Measurements from ENCODE around the gene MILR1.

- TF ChIP-seq, protein P1, sequence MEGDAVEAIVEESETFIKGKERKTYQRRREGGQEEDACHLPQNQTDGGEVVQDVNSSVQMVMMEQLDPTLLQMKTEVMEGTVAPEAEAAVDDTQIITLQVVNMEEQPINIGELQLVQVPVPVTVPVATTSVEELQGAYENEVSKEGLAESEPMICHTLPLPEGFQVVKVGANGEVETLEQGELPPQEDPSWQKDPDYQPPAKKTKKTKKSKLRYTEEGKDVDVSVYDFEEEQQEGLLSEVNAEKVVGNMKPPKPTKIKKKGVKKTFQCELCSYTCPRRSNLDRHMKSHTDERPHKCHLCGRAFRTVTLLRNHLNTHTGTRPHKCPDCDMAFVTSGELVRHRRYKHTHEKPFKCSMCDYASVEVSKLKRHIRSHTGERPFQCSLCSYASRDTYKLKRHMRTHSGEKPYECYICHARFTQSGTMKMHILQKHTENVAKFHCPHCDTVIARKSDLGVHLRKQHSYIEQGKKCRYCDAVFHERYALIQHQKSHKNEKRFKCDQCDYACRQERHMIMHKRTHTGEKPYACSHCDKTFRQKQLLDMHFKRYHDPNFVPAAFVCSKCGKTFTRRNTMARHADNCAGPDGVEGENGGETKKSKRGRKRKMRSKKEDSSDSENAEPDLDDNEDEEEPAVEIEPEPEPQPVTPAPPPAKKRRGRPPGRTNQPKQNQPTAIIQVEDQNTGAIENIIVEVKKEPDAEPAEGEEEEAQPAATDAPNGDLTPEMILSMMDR (conservative IDR thresholded peaks at IDR 0.05), result peak; percentile 91
- no peak for TF ChIP-seq ZFX (IDR thresholded peaks at IDR 0.05)
Measured at GRCh38 chr17:64420143-64420670, 28.7 kb upstream of the MILR1 start.
